NCI-H446 treated with DMSO at 0.1 percent for 48 hours (cell line): ENCODE data around the gene PDHX.
"Not testable (repeated sequence)": the region's sequence is repeated elsewhere in the genome, so short reads cannot be mapped to it uniquely, and the experiment has no call there.

ENCODE experiments used
- DNase-seq: peaks from one replicate; lab custom pipeline; 2025; lab: John Stamatoyannopoulos, UW

The PDHX gene

DNA sequence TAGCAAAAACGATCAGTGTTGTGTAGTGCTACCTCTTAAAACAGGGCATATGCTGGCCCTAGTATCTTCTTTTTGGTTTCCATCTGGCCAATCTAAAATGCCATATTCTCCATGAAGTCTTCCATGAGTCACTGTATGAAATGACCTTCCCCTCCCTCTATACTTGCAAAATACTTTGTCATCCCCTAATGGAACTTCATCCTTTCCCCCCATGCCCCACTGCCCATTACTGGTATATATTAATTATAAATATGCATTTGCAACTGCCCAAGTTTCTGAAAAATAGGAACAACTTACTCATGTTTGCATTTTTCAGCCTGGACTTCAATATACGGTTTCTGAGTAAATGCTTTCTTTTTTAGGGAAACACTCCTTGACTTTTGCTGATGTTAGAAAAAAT is 4.7 kb upstream of the PDHX start:
- no peak for DNase-seq

DNA sequence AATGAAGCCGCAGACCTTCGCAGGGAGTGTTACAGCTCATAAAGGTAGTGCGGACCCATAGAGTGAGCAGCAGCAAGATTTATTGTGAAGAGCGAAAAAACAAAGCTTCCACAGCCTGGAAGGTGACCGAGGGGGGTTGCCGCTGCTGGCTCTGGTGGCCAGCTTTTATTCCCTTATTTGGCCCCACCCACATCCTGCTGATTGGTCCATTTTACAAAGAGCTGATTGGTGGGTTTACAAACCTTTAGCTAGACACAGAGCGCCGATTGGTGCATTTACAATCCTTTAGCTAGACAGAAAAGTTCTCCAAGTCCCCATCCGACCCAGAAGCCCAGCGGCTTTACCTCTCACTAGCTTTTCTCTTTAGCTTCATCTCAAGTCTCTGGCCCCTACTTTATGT is 2.9 kb upstream of the PDHX start:
- not testable (repeated sequence) for DNase-seq

GRCh38 chr11:34915136-34916014 is 1.0 kb upstream of the PDHX start:
- DNase-seq, result no peak

GRCh38 chr11:34916843-34917770 is 689 bp downstream of the PDHX start:
- no peak for DNase-seq

- DNase-seq, result no peak
Observed at GRCh38 chr11:34921156-34921555, 4.7 kb downstream of the PDHX start.

DNA sequence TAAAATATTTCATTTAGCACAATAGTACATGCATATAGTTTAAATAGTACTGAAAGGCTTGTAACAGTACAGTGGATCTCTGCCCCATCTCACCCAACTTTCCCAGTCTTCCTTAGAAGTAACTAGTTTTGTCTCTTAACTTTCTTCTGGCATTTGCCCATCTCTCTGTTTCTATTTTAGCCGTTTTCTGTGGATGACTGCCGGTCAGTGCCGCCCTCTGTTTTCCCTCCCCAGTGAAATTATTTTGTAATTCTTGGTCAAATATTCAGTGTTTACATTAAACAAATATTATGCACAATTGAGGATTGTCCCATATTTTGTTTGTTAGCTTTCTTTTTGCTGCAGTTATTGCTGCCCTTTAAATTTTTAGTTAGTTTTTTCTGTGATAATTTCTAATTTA is 8.3 kb downstream of the PDHX start:
- no peak for DNase-seq

DNA sequence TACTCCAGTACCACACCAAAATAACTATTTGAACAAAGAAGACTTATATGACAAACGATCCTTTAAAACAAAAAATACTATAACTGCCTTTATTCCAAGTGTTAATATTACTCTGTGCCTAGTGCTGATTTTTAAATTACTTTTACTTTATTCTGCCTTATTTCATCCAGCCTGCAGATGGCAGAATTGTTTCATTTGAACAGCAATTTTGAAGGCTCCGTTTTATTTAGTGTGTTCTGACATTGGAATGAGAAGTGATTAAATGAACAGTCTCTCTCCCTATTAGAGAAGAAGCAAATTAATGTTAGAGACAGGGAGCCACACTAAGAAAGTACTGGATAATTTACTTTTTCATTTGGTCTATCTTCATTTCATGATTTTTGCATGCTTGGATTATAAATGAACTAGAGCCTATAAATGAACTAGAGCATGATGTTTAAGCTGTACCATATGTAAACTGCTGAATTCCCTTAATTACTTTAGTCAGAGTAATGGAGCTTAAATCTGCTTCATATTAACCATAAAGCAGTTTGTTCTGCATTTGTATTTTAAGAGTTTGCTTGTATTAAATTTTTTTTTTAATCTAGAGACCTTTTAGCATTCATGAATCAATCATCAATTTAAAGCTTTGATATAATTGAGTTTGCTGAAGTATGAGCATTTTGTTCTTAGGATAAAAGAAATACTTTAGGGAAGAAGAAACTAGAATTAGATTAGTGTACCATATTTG is 9.8 kb downstream of the PDHX start:
- DNase-seq, result peak; percentile 38

DNA sequence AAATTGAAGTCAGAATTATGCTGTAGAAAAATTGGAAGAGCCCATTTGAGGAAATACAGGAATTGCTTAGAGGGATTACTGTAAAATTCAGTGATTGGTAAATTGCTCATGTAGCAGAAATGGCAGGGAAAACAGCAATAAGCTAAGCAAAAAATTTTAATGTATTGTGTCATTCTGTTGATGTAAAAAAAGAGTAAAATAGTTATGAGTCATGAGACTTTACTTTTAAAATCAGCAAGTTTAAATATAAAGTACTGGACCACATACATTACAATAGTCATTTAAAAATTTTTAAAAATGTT is 10.4 kb downstream of the PDHX start:
- no peak for DNase-seq

GRCh38 chr11:34928268-34928959 is 12.0 kb downstream of the PDHX start:
- DNase-seq, result no peak

- no peak for DNase-seq
Observed at GRCh38 chr11:34928960-34929680, 12.7 kb downstream of the PDHX start.

GRCh38 chr11:34929794-34930763 is 13.7 kb downstream of the PDHX start:
- DNase-seq, result no peak

DNA sequence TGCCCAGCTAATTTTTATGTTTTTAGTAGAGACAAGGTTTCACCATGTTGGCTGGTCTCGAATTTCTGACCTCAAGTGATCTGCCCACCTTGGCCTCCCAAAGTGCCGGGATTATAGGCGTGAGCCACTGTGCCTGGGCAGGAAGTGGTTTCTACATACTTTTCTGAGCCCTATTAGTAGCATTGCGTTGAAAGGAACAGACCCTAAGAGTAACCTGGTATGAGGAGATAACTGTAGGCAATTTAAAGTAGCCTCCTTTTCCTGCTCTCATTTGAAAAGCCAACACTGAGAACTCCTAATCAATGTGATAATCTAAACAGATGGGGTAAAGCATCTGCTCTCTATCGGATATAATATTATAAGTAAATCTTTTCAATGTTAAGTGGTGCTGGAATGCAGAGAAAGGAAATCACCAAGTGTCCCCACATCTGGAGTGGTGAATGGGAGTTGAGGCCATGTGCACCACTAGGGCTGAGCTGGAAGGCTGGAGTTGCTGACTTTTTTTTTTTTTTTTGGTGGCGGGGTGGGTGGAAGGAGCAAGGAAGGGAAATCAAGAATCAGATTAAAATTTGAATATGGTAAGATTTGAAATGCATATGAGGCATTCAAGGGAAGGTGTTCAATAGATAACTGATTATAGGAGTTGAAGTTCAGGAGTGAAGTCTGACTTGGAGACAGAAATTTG is 20.7 kb downstream of the PDHX start:
- DNase-seq, result no peak

DNA sequence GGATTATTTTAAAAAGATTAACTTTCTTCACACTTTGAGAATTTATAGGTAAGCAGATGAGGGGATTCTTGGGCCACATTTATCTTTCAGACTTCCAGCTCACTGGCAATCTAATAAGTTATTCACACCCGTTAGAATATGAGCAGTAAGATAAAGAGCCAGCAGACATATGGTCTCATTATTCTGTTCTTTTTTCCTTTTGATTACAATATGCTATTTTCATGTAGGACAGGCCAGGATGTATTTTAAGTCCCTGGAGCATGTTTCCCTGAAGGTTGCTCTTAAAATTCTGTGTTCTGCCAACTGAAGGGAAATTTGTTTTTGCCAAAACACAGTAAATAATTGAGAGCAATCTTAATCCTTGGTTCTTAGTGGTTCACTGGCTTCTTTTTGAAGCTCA is 22.2 kb downstream of the PDHX start:
- peak; percentile 38 for DNase-seq

- DNase-seq, result no peak
Observed at GRCh38 chr11:34940026-34940677, 23.7 kb downstream of the PDHX start.

DNA sequence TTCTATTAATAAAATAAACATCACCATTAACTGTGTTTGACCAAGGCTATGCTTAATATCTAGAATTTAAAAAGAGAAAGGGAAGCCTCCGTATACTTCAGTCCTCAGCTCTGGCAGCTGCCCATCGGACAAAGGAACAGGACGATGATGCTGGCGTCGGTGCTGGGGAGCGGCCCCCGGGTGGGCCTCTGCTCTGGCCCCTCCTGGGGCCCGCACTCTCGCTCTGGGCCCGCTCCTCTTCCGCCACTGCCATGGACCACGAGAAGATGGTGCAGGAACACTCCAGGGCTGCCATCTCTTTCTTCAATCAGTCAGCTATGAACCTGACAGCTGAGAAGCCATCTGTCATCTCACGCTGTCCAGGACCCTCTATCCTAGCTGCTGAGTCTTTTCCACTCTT is 25.3 kb downstream of the PDHX start:
- no peak for DNase-seq

GRCh38 chr11:34944692-34945091 is 28.3 kb downstream of the PDHX start:
- DNase-seq, result no peak

DNA sequence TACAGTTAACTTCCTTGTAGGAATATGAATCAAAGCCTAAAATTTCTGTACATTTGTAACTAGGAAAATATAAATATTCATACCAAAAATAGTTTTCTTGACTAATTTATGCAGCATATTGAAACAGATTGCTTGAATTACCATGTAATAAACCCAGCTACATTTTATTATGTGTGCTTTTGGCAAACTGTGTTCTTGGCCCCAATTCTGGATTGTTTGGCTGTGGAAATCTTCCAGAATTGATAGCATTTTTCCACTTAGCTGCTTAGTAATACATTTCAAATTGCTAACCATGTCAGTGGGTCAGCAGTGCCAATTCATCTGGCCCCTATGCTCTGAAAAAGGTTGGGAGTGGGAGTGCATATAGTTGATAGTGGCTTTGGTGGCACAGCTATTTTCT is 32.3 kb downstream of the PDHX start:
- peak; percentile 42 for DNase-seq

DNA sequence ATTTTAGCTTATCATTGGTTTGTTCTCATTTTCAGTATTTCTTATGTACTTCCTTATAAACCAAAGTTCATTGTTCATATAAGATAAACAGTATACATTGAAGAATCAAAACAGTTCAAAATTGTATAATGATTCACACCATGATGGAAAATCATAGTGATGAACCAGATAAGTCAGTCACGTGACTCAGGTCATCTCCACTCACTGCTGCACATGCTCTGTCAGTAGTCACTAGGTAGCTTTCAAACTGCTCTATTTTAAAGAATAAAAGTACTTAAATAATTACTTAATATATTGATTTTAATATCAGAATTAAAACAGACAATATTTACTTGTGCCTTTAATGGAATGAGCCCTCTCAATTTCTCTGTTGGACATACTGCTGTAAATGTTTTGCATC is 37.5 kb downstream of the PDHX start:
- no peak for DNase-seq

- DNase-seq, result no peak
Observed at GRCh38 chr11:34957206-34957605, 40.8 kb downstream of the PDHX start.
